ENCODE measurements around the gene ADAMTS9.

GRCh38 chr3:64470436-64470835 is 217.4 kb downstream of the ADAMTS9 start:
- TF ChIP-seq, protein P1, sequence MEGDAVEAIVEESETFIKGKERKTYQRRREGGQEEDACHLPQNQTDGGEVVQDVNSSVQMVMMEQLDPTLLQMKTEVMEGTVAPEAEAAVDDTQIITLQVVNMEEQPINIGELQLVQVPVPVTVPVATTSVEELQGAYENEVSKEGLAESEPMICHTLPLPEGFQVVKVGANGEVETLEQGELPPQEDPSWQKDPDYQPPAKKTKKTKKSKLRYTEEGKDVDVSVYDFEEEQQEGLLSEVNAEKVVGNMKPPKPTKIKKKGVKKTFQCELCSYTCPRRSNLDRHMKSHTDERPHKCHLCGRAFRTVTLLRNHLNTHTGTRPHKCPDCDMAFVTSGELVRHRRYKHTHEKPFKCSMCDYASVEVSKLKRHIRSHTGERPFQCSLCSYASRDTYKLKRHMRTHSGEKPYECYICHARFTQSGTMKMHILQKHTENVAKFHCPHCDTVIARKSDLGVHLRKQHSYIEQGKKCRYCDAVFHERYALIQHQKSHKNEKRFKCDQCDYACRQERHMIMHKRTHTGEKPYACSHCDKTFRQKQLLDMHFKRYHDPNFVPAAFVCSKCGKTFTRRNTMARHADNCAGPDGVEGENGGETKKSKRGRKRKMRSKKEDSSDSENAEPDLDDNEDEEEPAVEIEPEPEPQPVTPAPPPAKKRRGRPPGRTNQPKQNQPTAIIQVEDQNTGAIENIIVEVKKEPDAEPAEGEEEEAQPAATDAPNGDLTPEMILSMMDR (IDR thresholded peaks at IDR 0.05), result no peak
- no peak for TF ChIP-seq POLR2A (IDR thresholded peaks at IDR 0.05)

Measured in testis (tissue), 2 donors.